IMR-90 (cell line): ENCODE measurements around the gene PRLR.

Experiments used
- CEBPB ChIP-seq: IDR thresholded peaks from 2 replicates; pipeline ENCODE4 v1.6.1; 2012; ENCODE audit warnings: low read depth, low read length, improper control_type of control experiment
- CTCF ChIP-seq: conservative IDR thresholded peaks from 2 replicates; pipeline ENCODE4 v1.5.1; 2012; ENCODE audit warnings: mild to moderate bottlenecking, low read depth, low read length, improper control_type of control experiment
- POLR2A ChIP-seq: IDR thresholded peaks from 2 replicates; pipeline ENCODE4 v1.6.1; 2012; ENCODE audit warnings: mild to moderate bottlenecking, low read depth, low read length
- RAD21 ChIP-seq: IDR thresholded peaks from 2 replicates; pipeline ENCODE4 v1.6.1; 2012; ENCODE audit warnings: low read length, improper control_type of control experiment
- RCOR1 ChIP-seq: IDR thresholded peaks from 2 replicates; pipeline ENCODE4 v1.6.1; 2012; ENCODE audit warnings: mild to moderate bottlenecking, low read length, improper control_type of control experiment; ENCODE audit not compliant: insufficient replicate concordance
- RFX5 ChIP-seq: IDR thresholded peaks from 2 replicates; pipeline ENCODE4 v1.8.0; 2012; ENCODE audit warnings: low read depth, mild to moderate bottlenecking, low read length, moderate library complexity
- TF ChIP-seq, protein P1 (sequence below): fragments of 150-350 bp; IDR thresholded peaks from 2 replicates; pipeline ENCODE4 v1.6.1; 2016; ENCODE audit warnings: low read depth, mild to moderate bottlenecking, low read length, moderate library complexity, borderline replicate concordance

DNA sequence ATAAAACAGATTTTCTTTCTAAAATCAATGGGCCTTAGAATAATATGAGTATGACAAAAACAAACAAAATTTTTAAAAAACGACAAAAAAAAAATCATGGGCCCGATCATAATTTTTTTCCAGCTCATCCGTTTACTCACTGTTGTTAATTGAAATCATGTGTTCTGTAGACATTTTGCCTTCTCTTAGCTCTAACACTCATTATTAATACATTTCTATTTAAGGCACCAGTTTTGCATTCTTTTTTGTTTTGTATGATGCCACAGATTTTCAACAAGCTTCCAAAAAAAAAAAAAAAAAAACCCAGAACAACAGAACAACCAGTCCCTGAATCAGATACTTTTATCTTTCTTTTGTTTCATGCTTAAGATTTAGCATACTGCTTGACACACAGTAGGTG is 86.4 kb downstream of the PRLR start:
- TF ChIP-seq RCOR1 (no peak), CTCF (no peak), POLR2A (no peak), CEBPB (no peak), RAD21 (no peak), RFX5 (no peak)
- TF ChIP-seq, protein P1, sequence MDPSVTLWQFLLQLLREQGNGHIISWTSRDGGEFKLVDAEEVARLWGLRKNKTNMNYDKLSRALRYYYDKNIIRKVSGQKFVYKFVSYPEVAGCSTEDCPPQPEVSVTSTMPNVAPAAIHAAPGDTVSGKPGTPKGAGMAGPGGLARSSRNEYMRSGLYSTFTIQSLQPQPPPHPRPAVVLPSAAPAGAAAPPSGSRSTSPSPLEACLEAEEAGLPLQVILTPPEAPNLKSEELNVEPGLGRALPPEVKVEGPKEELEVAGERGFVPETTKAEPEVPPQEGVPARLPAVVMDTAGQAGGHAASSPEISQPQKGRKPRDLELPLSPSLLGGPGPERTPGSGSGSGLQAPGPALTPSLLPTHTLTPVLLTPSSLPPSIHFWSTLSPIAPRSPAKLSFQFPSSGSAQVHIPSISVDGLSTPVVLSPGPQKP = no peak
